Measurements from ENCODE around the gene CRYGD. TPM values are rescaled to one million over a fixed set of nuclear protein-coding genes. Genes with fewer than 3 reads are reported as not detected.

The CRYGD gene
- total RNA-seq, 1 experiment from 2014 or later: 5.2 TPM

- Histone ChIP-seq H3K36me3 (replicated peaks; ENCODE audit: control insufficient read depth, insufficient read depth, low read length) (no peaks in the 10 kb centered on the region), H3K27me3 (ENCODE audit: control insufficient read depth, insufficient read depth, low read length) (no peaks in the 10 kb centered on the region), H3K4me3 (ENCODE audit: insufficient read depth, low read depth, low read length) (no peak overlapping the region)
- DNase-seq: no peak
Measured at GRCh38 chr2:208077276-208077675, 47.0 kb downstream of the CRYGD start.

GRCh38 chr2:208074610-208075356, 49.5 kb downstream of the CRYGD start:
- Histone ChIP-seq H3K27me3 (ENCODE audit: control insufficient read depth, insufficient read depth, low read length) (no peaks in the 10 kb centered on the region), H3K4me3 (ENCODE audit: insufficient read depth, low read depth, low read length) (no peak overlapping the region)
- DNase-seq: no peak

GRCh38 chr2:208072250-208072892, 52.0 kb downstream of the CRYGD start:
- Histone ChIP-seq H3K27me3 (ENCODE audit: control insufficient read depth, insufficient read depth, low read length) (no peaks in the 10 kb centered on the region), H3K36me3 (replicated peaks; ENCODE audit: control insufficient read depth, insufficient read depth, low read length) (no peaks in the 10 kb centered on the region), H3K4me3 (ENCODE audit: insufficient read depth, low read depth, low read length) (no peak overlapping the region)
- peak; percentile 71 for DNase-seq

More at GRCh38 chr2:208074610-208075356, 49.5 kb downstream of the CRYGD start:
- no peaks in the 10 kb centered on the region for H3K36me3 ChIP-seq (replicated peaks; ENCODE audit: control insufficient read depth, insufficient read depth, low read length)

Other genes with a start within 250 kb of the CRYGD start
- gene PLEKHM3, start 99.0 kb downstream of the CRYGD start, total RNA-seq (2014; rRNA removed; shearing (Covaris generic)): 5.1 and 5.3 TPM in 2 replicates
- not detected in 2 replicates for gene CRYGC, start 5.3 kb upstream of the CRYGD start, total RNA-seq (2014; rRNA removed; shearing (Covaris generic))
- gene CRYGB, start 21.6 kb upstream of the CRYGD start, total RNA-seq (2014; rRNA removed; shearing (Covaris generic)): 0.94 TPM in 1 of 2 replicates, not detected in the other
- gene CRYGA, start 39.1 kb upstream of the CRYGD start, total RNA-seq (2014; rRNA removed; shearing (Covaris generic)): not detected in 2 replicates
- gene C2orf80, start 65.5 kb upstream of the CRYGD start, total RNA-seq (2014; rRNA removed; shearing (Covaris generic)): 0.76 TPM in 1 of 2 replicates, not detected in the other
- gene IDH1, start 130.5 kb upstream of the CRYGD start, total RNA-seq (2014; rRNA removed; shearing (Covaris generic)): 347 and 410 TPM in 2 replicates
- 27.8 and 38.8 TPM in 2 replicates for gene PIKFYVE, start 141.7 kb upstream of the CRYGD start, total RNA-seq (2014; rRNA removed; shearing (Covaris generic))

Measured in H7 (cell line).